SH-SY5Y (cell line): Measurements from ENCODE around the gene CZIB.

Experiments
- GATA2 ChIP-seq: IDR thresholded peaks from 2 replicates; pipeline ENCODE4 v1.6.1; 2011; ENCODE audit warnings: mild to moderate bottlenecking, low read depth, low read length
- GATA3 ChIP-seq: IDR thresholded peaks from 2 replicates; pipeline ENCODE4 v1.6.1; 2011; ENCODE audit warnings: low read depth, mild to moderate bottlenecking, low read length, moderate library complexity

The CZIB gene

GRCh38 chr1:53183095-53183990 lies 37.1 kb downstream of the CZIB start:
- TF ChIP-seq GATA2: no peak
- TF ChIP-seq GATA3: no peak

- no peak for TF ChIP-seq GATA3
- no peak for TF ChIP-seq GATA2
Measured at GRCh38 chr1:53182716-53183094, 37.7 kb downstream of the CZIB start.

DNA sequence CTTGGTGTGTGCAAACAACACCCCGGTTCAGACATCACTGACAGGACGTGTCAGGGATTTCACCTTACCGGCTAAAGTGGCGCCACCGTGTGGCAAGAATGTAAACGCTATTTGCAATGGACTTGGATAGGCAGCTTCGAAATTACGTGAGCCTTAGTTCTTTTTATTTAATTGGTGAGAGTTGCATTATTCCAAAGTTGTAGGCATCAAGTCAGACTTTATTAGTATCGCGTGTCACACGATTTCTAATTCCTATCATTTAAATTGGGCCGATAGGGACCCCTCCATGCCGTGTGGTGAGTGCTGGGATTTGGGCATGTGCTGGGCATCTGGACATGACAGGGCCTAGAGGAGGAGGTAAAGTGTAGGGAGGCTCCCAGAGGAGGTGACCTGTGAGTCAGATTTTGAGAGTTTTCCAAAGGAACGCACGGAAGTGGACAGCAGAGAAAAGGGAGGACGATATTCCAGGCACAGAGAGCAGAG lies 38.3 kb downstream of the CZIB start:
- TF ChIP-seq GATA2 (no peak), GATA3 (no peak)

GRCh38 chr1:53180951-53181350 lies 39.5 kb downstream of the CZIB start:
- no peak for TF ChIP-seq GATA3
- no peak for TF ChIP-seq GATA2

DNA sequence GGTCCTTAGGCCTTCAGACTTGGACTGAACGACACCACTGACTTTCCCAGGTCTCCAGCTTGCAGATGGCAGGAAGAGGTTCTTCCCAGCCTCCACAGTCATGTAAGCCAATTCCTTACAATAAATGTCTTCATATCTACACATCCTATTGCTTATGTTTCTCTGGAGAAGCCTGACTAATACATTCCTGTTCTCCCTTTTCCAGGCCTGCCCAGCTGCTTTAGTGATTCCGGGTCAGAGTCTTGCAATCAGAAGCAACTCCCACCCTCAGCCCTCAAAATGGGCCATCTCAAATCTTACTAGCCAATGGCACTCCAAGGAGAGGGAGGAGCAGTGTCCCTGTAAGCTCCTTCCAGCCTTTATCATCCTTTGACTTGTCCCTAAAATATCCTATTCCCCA lies 40.2 kb downstream of the CZIB start:
- TF ChIP-seq GATA2: no peak
- no peak for TF ChIP-seq GATA3

- TF ChIP-seq GATA2: no peak
- no peak for TF ChIP-seq GATA3
Measured at GRCh38 chr1:53176452-53177208, 43.8 kb downstream of the CZIB start.

GRCh38 chr1:53174971-53175913 lies 45.2 kb downstream of the CZIB start:
- TF ChIP-seq GATA2: no peak
- TF ChIP-seq GATA3: no peak

GRCh38 chr1:53172426-53173128 lies 47.9 kb downstream of the CZIB start:
- TF ChIP-seq GATA3 (no peak), GATA2 (no peak)

- no peak for TF ChIP-seq GATA2
- no peak for TF ChIP-seq GATA3
Measured at GRCh38 chr1:53166912-53167311, 53.5 kb downstream of the CZIB start.

DNA sequence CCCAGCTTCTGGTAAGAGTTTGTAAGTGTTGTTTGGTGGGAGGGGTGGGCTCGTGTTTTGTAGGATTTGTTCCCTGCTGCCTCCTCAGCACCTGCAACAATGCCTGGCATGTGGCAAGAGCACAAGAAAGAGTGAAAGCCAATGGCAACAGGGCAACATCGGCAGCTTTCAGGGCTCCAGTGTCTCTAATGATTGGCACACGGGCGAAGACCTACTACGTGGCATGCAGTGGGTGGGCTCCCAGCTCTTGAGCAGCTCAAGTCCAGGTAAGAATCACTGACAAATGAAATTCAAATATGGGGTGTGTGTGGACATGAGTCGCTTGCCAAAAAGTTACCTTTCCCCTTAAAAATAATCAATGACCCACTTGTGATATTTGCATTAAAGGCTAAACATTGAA lies 54.1 kb downstream of the CZIB start:
- TF ChIP-seq GATA3 (no peak), GATA2 (no peak)

DNA sequence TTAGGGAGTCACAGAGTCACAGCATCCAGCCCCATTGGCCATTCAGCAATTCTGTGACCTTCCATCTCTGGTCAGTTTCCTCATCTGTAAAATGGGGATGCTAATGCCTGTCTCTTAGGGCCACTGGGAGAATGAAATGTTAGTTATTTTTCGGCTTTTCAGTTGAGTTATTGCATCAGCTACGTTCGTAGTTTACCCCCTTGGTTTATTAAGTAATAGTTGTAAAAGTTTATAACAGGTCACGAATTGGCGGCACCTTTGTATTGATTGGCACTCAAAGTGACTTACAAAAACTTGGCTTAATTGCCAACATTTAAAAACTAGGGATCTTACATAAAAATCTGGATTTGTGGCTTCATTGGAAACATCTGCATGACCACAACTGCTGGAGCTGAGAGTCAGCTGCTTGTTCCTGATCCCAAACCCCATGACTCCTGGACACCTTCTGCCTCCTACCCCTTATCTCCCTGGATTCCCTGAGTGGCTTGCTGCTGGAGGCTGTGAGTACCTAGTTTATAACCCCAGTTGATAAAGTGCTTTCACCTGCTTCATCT lies 54.9 kb downstream of the CZIB start:
- TF ChIP-seq GATA3 (no peak), GATA2 (no peak)
